Measurements from ENCODE around the gene ZNF134. TPM values are rescaled to one million over a fixed set of nuclear protein-coding genes. Genes with fewer than 3 reads are reported as not detected.

The ZNF134 gene
- total and polyA plus RNA-seq, 12 donors = 3.2 to 25.2 (median 18.9) TPM

GRCh38 chr19:57606931-57607330 lies 7.1 kb upstream of the ZNF134 start:
- Histone ChIP-seq H3K4me1 (replicated peaks in 1 of 2) (no peaks in the 10 kb centered on the region), H3K27ac (no peak overlapping the region), H3K4me3 (no peak overlapping the region), H3K9me3 (replicated peaks in 1 of 3) (no peaks in the 10 kb centered on the region), H3K27me3 (no peaks in the 10 kb centered on the region), H3K36me3 (replicated peaks in 1 of 2) (peaks cover 0 to 4% of the 10 kb centered on the region in 2 donors)
- no peak for DNase-seq
- intact Hi-C loops (cut with DNase I) = no loop called here
- TF ChIP-seq CTCF (IDR thresholded peaks at IDR 0.05) (no peak), POLR2A (IDR thresholded peaks at IDR 0.05) (no peak)
- 93 to 99% (median 97%) methylated on average over 5 of the region's 5 CpGs for WGBS, 4 donors

- Histone ChIP-seq H3K36me3 (replicated peaks in 1 of 2) (peaks cover 0 to 4% of the 10 kb centered on the region in 2 donors), H3K4me3 (no peak overlapping the region), H3K4me1 (replicated peaks in 1 of 2) (no peaks in the 10 kb centered on the region), H3K27me3 (no peaks in the 10 kb centered on the region), H3K9me3 (replicated peaks in 1 of 3) (peaks cover 0 to 11% (median 0%) of the 10 kb centered on the region in 3 donors), H3K27ac (no peak overlapping the region)
- TF ChIP-seq CTCF (IDR thresholded peaks at IDR 0.05) (no peak), POLR2A (IDR thresholded peaks at IDR 0.05) (no peak)
- DNase-seq = peak in 1 of 7 donors; percentile 9
- intact Hi-C loops (cut with DNase I) = no loop called here
- 75 to 84% (median 78%) methylated on average over 4 of the region's 4 CpGs for WGBS, 4 donors
Measured at GRCh38 chr19:57611113-57611512, 2.9 kb upstream of the ZNF134 start.

- Histone ChIP-seq H3K9me3 (replicated peaks in 1 of 3) (peaks cover 0 to 53% (median 2%) of the 10 kb centered on the region in 3 donors), H3K4me1 (replicated peaks in 1 of 2) (no peaks in the 10 kb centered on the region), H3K27ac (no peak overlapping the region), H3K36me3 (replicated peaks in 1 of 2) (peaks cover 0 to 14% of the 10 kb centered on the region in 2 donors), H3K4me3 (peak overlapping the region in 1 of 4 donors; percentile 76), H3K27me3 (no peaks in the 10 kb centered on the region)
- DNase-seq = peak in 1 of 7 donors; percentile 24
- WGBS, 4 donors = 95 to 100% (median 100%) methylated on average over 3 of the region's 3 CpGs
- no peak for TF ChIP-seq POLR2A (IDR thresholded peaks at IDR 0.05)
- TF ChIP-seq CTCF (IDR thresholded peaks at IDR 0.05) = no peak
- intact Hi-C loops (cut with DNase I) = no loop called here
Measured at GRCh38 chr19:57615346-57615745, 1.3 kb downstream of the ZNF134 start.

GRCh38 chr19:57620673-57621348 lies 6.8 kb downstream of the ZNF134 start:
- WGBS, 4 donors = 97 to 99% (median 98%) methylated on average over 10 of the region's 10 CpGs
- no peak for TF ChIP-seq CTCF (IDR thresholded peaks at IDR 0.05)
- no peak for TF ChIP-seq POLR2A (IDR thresholded peaks at IDR 0.05)

More at GRCh38 chr19:57620673-57621348, 6.8 kb downstream of the ZNF134 start:
- Histone ChIP-seq H3K36me3 (replicated peaks in 1 of 2) (peaks cover 0 to 24% of the 10 kb centered on the region in 2 donors), H3K4me1 (replicated peaks in 1 of 2) (no peaks in the 10 kb centered on the region), H3K27me3 (no peaks in the 10 kb centered on the region), H3K4me3 (peak overlapping the region in 1 of 4 donors; percentile 30), H3K27ac (no peak overlapping the region), H3K9me3 (replicated peaks in 1 of 3) (peaks cover 0 to 93% (median 10%) of the 10 kb centered on the region in 3 donors)
- no peak for DNase-seq
- intact Hi-C loops (cut with DNase I) = no loop called here
